ENCODE results near the gene TNFRSF19.
A peak's percentile ranks its signal among the peaks of the same experiment; 100 is the strongest.

The TNFRSF19 gene

DNA sequence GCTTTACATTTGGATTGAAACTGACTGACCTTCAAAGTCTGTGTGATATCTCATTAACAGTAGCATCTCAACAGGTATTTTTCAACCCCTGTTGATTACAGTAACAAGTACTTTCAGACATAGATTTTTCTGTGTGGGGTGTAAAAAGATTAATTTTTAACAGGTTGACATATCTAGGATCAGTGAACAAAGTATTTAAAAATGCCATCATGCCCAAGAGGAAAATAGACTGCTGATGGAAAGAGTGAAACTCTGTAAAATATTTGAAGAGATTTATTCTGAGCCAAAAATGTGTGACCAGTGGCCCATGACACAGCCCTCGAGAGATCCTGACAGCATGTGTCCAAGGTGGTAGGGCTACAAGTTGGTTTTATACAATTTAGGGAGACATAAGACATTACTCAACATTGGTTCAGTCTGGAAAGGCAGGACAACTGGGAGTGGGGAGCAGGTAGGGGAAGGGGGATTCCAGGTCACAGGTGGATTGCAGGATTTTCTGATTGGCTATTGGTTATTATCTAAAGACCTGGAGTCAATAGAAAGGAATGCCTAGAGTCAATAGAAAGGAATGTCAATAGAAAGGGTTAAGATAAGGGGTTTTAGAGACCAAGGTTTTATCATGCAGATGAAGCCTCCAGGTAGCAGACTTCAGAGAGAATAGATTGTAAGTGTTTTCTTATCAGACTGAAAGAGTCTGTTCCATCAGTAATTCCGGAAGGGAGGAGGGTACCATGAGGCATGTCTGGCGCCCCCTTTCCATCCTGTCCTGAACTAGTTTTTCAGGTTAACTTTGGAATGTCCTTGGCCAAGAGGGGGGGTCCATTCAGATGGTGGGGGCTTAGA lies 29.1 kb downstream of the TNFRSF19 start:
- TF ChIP-seq, protein P1, sequence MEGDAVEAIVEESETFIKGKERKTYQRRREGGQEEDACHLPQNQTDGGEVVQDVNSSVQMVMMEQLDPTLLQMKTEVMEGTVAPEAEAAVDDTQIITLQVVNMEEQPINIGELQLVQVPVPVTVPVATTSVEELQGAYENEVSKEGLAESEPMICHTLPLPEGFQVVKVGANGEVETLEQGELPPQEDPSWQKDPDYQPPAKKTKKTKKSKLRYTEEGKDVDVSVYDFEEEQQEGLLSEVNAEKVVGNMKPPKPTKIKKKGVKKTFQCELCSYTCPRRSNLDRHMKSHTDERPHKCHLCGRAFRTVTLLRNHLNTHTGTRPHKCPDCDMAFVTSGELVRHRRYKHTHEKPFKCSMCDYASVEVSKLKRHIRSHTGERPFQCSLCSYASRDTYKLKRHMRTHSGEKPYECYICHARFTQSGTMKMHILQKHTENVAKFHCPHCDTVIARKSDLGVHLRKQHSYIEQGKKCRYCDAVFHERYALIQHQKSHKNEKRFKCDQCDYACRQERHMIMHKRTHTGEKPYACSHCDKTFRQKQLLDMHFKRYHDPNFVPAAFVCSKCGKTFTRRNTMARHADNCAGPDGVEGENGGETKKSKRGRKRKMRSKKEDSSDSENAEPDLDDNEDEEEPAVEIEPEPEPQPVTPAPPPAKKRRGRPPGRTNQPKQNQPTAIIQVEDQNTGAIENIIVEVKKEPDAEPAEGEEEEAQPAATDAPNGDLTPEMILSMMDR (IDR thresholded peaks at IDR 0.05; ENCODE audit: low read depth, low read length), result no peak

DNA sequence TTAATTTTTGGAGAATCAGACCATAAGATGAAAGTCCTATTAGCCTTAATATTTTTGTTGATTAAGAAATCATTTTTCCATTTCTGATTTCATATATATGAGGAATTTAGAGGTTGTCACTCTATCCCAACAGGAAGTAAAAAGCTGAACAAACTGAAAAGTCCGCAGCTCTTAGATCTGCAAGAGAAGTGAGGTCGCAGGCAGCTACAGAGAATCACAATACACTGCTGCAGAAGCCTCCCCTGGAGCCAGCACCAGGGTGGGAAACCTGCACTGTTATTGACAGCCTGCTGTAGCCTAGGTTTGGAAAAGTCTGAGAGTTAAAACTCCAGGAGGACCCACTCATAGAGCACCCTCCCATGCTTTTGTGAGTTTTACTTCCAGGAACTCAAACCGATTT lies 29.9 kb downstream of the TNFRSF19 start:
- no peak overlapping the region for H3K4me3 ChIP-seq (replicated peaks in 1 of 2; ENCODE audit: low read depth in 2 of 2, low read length in 2 of 2)
- DNase-seq (ENCODE audit: low read depth in 2 of 2), result no peak
- TF ChIP-seq, protein P1 (IDR thresholded peaks at IDR 0.05; ENCODE audit: low read depth, low read length), result no peak

More for the DNA sequence above, 29.1 kb downstream of the TNFRSF19 start:
- no peak overlapping the region for H3K4me3 ChIP-seq (replicated peaks in 1 of 2; ENCODE audit: low read depth in 2 of 2, low read length in 2 of 2)
- DNase-seq (ENCODE audit: low read depth in 2 of 2), result no peak

DNA sequence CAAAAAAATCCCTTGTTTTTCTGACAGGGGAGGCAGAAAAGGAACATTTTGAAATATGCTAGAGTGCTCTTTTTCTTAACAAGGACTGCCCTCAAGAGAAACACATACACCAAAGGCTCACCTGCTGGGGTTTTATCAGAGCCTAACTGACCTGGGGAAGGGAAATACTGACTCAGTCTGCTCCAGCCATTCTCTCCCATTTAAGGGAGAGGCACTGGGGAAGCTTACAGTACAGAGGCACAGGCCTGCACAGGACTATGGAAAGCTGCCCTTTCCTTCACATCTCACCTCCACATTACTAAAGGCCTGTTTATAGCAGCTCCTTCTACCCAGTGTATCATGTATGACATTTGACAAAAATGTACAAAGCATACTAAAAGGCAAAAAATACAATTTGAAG lies 30.3 kb downstream of the TNFRSF19 start:
- H3K4me3 ChIP-seq (replicated peaks in 1 of 2; ENCODE audit: low read depth in 2 of 2, low read length in 2 of 2), result no peak overlapping the region
- TF ChIP-seq, protein P1 (IDR thresholded peaks at IDR 0.05; ENCODE audit: low read depth, low read length), result no peak
- no peak for DNase-seq (ENCODE audit: low read depth in 2 of 2)

DNA sequence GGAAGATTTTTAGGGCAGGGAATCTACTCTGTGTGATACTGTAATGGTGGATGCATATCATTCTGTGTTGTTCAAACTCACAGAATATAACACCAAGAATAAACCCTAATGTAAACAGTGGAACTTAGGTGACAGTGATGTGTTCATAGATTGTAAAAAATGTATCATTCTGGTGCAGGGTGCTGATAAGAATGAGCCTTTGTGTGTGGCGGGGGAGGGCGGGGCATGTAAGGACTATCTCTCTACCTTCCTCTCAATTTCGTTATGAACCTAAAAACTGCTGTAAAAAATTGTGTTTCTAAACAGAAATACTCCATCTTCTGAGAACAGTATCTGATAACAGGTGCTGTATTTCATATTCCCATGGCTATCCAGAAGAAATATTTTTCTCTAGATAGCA lies 35.6 kb downstream of the TNFRSF19 start:
- DNase-seq (ENCODE audit: low read depth in 2 of 2), result no peak
- TF ChIP-seq, protein P1 (IDR thresholded peaks at IDR 0.05; ENCODE audit: low read depth, low read length), result no peak
- H3K4me3 ChIP-seq (replicated peaks in 1 of 2; ENCODE audit: low read depth in 2 of 2, low read length in 2 of 2), result no peak overlapping the region

DNA sequence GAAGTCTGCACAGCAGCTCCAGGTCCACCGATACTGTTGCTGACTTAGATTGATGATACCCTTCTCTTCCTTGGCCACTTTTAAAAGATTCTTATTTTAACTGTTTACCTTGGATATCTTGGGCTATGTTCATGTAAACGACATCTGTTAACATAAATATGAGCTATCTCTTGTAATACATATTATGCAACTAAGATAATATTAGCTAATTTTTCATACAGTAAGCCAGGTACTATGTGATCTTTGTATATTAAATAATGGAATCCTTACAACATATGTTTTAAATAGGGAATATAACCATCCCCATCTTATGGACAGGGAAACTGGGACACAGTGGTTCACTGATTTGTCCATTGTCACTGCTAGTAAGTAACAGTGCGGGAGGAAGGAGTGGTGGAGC lies 37.9 kb downstream of the TNFRSF19 start:
- DNase-seq (ENCODE audit: low read depth in 2 of 2), result no peak
- TF ChIP-seq, protein P1 (IDR thresholded peaks at IDR 0.05; ENCODE audit: low read depth, low read length), result no peak
- no peak overlapping the region for H3K4me3 ChIP-seq (replicated peaks in 1 of 2; ENCODE audit: low read depth in 2 of 2, low read length in 2 of 2)

DNA sequence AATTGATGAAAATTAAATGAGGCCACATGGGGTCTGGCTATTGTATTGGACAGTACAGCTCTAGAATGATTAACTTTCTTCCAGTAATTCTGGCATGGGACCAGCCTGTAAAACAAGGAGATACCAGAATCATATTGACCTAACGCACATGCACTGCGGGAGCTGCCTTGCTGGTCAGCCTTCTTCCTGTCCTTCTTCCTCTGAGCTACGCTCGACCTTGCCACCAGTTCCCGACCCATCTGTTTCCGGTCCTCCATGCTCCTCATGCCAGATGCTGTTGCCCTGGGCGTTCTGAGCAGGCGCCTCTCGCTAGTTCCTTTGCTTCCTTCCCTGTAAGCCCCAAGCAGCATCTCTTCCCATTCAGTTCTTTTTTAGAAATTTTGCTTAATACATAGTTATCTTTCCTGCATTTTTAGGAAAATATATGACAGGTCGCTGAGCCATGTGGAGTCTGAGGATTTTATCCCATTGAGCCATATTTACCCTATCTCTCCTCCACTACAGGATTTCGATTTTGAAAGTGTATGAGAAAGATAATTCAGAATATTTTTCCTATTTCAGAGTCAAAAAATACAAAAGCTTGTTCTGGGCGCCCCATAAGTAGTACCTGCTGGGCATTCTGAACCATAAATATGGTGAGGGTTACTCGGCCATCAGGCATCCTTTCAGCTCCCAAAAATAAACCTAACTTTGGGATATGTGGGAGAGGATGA lies 38.6 kb downstream of the TNFRSF19 start:
- peak; percentile 28 to 49 for DNase-seq (ENCODE audit: low read depth in 2 of 2)
- no peak overlapping the region for H3K4me3 ChIP-seq (replicated peaks in 1 of 2; ENCODE audit: low read depth in 2 of 2, low read length in 2 of 2)

More for the DNA sequence above, 38.6 kb downstream of the TNFRSF19 start:
- TF ChIP-seq, protein P1 (IDR thresholded peaks at IDR 0.05; ENCODE audit: low read depth, low read length), result no peak
